Peyer's patch (tissue), 4 donors: Measurements from ENCODE around the gene EHBP1.

Source experiments
- CTCF ChIP-seq, 6 experiments: fragments of 450-650 bp in 4 of 6; fragments of 200-600 bp in 2 of 6; sonication (generic) in 1 of 6; IDR thresholded peaks; one replicate each; pipeline ENCODE4 v1.5.1; 2017 to 2019; ENCODE audit warnings: antibody characterized with exemption in 6 of 6, mild to moderate bottlenecking in 3 of 6, moderate library complexity in 1 of 6
- POLR2A ChIP-seq, 2 donors: fragments of 450-650 bp; IDR thresholded peaks; one replicate each; pipeline ENCODE4 v1.5.1; 2017; ENCODE audit warnings: antibody characterized with exemption in 2 of 2, mild to moderate bottlenecking in 2 of 2, moderate library complexity in 2 of 2

DNA sequence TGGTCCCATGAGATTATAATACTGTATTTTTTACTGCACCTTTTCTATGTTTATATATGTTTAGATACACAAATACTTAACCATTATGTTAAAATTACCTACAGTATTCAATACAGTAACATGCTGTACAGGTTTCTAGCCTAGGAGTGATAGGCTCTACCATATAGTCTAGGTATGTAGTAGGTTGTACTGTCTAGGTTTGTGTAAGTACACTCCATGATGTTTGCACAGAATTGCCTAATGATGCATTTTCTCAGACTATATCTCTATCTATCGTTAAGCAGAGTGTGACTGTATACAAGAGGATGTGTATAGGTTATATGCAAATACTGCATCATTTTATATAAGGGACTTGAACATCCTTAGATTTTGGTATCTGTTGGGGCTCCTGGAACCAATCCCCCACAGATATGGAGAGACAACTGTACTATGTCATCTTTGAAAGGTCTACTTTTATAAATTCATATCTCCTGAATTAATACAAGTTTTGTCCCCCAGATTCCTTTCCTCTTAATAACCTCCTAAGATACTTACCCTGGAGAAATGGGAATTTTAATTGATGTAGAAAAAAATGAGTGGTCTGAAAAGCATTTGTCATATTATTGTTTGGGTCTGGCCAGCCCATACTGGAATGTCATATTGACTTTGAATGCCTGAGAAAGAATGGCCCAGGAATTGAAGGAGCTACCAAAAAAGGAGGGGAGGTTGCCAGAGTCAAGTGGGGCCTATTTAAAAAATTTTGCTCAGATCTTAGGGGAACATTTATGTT lies 36.6 kb downstream of the EHBP1 start:
- TF ChIP-seq POLR2A (IDR thresholded peaks at IDR 0.05): no peak
- no peak for TF ChIP-seq CTCF (IDR thresholded peaks at IDR 0.05)
